HepG2 (cell line): ENCODE data around the gene PRKACA. TPM values are rescaled to one million over a fixed set of nuclear protein-coding genes. Genes with fewer than 3 reads are reported as not detected.
A peak's percentile ranks its signal among the peaks of the same experiment; 100 is the strongest.

Source experiments
- ATAC-seq: fragments of 200-7000 bp; cut with Tn5 transposase; 3 replicates; pipeline ENCODE4 v1.9.1; 2020; ENCODE audit warnings: mild to moderate bottlenecking, moderate library complexity
- BruUV-seq: library from RNA; stranded (reverse); fragments of 400-500 nt; replicated peaks from 2 replicates; lab custom pipeline; 2021; lab: Mats Ljungman, UMichigan
- CTCF ChIA-PET: fragments of 300-600 bp; formaldehyde crosslinking; extraction: SDS; loops from one replicate; lab custom pipeline; 2021; ENCODE audit warnings: low total read pairs, inconsistent platforms, low intra/inter-chr PET ratio; lab: Yijun Ruan, JAX
- POLR2A ChIA-PET: fragments of 350-600 bp; sonication (Branson Sonifier 250); formaldehyde crosslinking; loops from one replicate; lab custom pipeline; 2020; ENCODE audit warnings: antibody characterized with exemption, inconsistent platforms; lab: Yijun Ruan, JAX
- DNase-seq: peaks from one replicate; pipeline ENCODE4 v3.0.0-alpha.2; 2015; ENCODE audit warnings: low spot score
- FAIRE-seq: peaks from 3 replicates; lab custom pipeline; 2011; peaks lifted over from hg19 to GRCh38; lab: Jason Lieb, UNC
- H2AFZ ChIP-seq: one replicate; pipeline ENCODE4 v1.6.1; 2011; ENCODE audit warnings: low read length, inconsistent platforms
- H3K27ac ChIP-seq: fragments of 300-600 bp; 3 replicates; pipeline ENCODE4 v1.8.0; 2011; ENCODE audit warnings: mixed run types, mild to moderate bottlenecking, mixed read lengths, low read length, inconsistent platforms; ENCODE audit not compliant: insufficient read depth; ENCODE audit errors: extremely low read length
- H3K27me3 ChIP-seq, 2 experiments: fragments of 200-600 bp in 1 of 2; 2 replicates in 1 of 2; 3 replicates in 1 of 2; pipeline versions ENCODE4 v1.6.0 to v1.8.0; 2011; ENCODE audit warnings: low read length in 2 of 2, mild to moderate bottlenecking in 2 of 2, moderate library complexity in 2 of 2, inconsistent platforms in 1 of 2; ENCODE audit not compliant: insufficient read depth in 2 of 2, control insufficient read depth in 1 of 2
- H3K36me3 ChIP-seq, 2 experiments: fragments of 200-600 bp in 1 of 2; replicated peaks in 1 of 2; 2 replicates in 1 of 2; 3 replicates in 1 of 2; pipeline versions ENCODE4 v1.5.1 to v1.8.0; 2011; ENCODE audit warnings: low read length in 2 of 2, inconsistent platforms in 1 of 2; ENCODE audit not compliant: insufficient read depth in 2 of 2, control insufficient read depth in 1 of 2
- H3K4me1 ChIP-seq: 2 replicates; pipeline ENCODE4 v1.5.1; 2012; ENCODE audit warnings: low read length, inconsistent platforms; ENCODE audit not compliant: insufficient read depth
- H3K4me2 ChIP-seq: 2 replicates; pipeline ENCODE4 v1.6.0; 2011; ENCODE audit warnings: low read depth, low read length, inconsistent platforms
- H3K4me3 ChIP-seq, 3 experiments: fragments of 200-600 bp in 1 of 3; sonication (generic), shearing (Covaris generic) in 1 of 3; replicated peaks in 1 of 3; 2 replicates each; pipeline ENCODE4 v1.5.1; 2011 to 2016; ENCODE audit warnings: low read length in 3 of 3, inconsistent platforms in 2 of 3, low read depth in 2 of 3, mild to moderate bottlenecking in 2 of 3, control low read depth in 1 of 3, mixed read lengths in 1 of 3; ENCODE audit not compliant: insufficient read depth in 1 of 3
- H3K79me2 ChIP-seq: one replicate; pipeline ENCODE4 v1.6.1; 2011; ENCODE audit warnings: low read length, inconsistent platforms; ENCODE audit not compliant: insufficient read depth
- H3K9ac ChIP-seq: 2 replicates; pipeline ENCODE4 v1.6.0; 2011; ENCODE audit warnings: mild to moderate bottlenecking, low read depth, low read length, inconsistent platforms; ENCODE audit not compliant: insufficient read depth
- H3K9me3 ChIP-seq: 2 replicates; pipeline ENCODE4 v1.5.1; 2012; ENCODE audit warnings: mild to moderate bottlenecking, low read length
- H4K20me1 ChIP-seq: 2 replicates; pipeline ENCODE4 v1.6.0; 2011; ENCODE audit warnings: inconsistent platforms, mild to moderate bottlenecking, low read length, moderate library complexity; ENCODE audit not compliant: insufficient read depth
- GABPB1 ChIP-seq: IDR thresholded peaks from 2 replicates; pipeline ENCODE4 v1.6.1; 2016; ENCODE audit warnings: mild to moderate bottlenecking, missing genetic modification reagents, moderate library complexity, missing compliant biosample characterization
- HOXA3 ChIP-seq: sonication (generic); formaldehyde crosslinking; IDR thresholded peaks from 2 replicates; pipeline ENCODE4 v1.5.0; 2020; ENCODE audit warnings: missing genetic modification reagents
- KLF12 ChIP-seq: sonication (generic); formaldehyde crosslinking; IDR thresholded peaks from 2 replicates; pipeline ENCODE4 v1.4.0; 2020; ENCODE audit warnings: missing genetic modification reagents, borderline replicate concordance
- MAX ChIP-seq: IDR thresholded peaks from 2 replicates; pipeline ENCODE4 v1.6.1; 2012; ENCODE audit warnings: inconsistent platforms
- RARA ChIP-seq: IDR thresholded peaks from 2 replicates; pipeline ENCODE4 v1.6.1; 2016; ENCODE audit warnings: missing genetic modification reagents, missing compliant biosample characterization
- RNF2 ChIP-seq: fragments of 450-650 bp; conservative IDR thresholded peaks from 2 replicates; pipeline ENCODE4 v1.6.1; 2016; ENCODE audit warnings: low read depth
- SAP130 ChIP-seq: IDR thresholded peaks from 2 replicates; pipeline ENCODE4 v1.6.1; 2016; ENCODE audit warnings: low read depth
- SIX4 ChIP-seq: sonication (generic); formaldehyde crosslinking; IDR thresholded peaks from 2 replicates; pipeline ENCODE4 v1.4.0; 2020; ENCODE audit warnings: missing genetic modification reagents
- ZNF3 ChIP-seq: IDR thresholded peaks from 2 replicates; pipeline ENCODE4 v1.7.0; 2017; ENCODE audit warnings: inconsistent platforms
- ZNF33B ChIP-seq: sonication (generic); formaldehyde crosslinking; IDR thresholded peaks from 2 replicates; pipeline ENCODE4 v1.5.1; 2020; ENCODE audit warnings: mild to moderate bottlenecking, missing genetic modification reagents
- WGBS: methylation state at CpG from one replicate; pipeline ENCODE4 v1.1.6; 2017; ENCODE audit warnings: low lambda C conversion rate; 5-methylcytosine and 5-hydroxymethylcytosine counted together
- in situ Hi-C: cut with HindIII; loops from 2 replicates; pipeline ENCODE4 v1.10.0; 2017; ENCODE audit warnings: low pct_unique_long_range_greater_than_20kb; ENCODE audit not compliant: extremely low pct_ligation_motif_present
- intact Hi-C: fragments of 100-400 bp; cut with micrococcal nuclease; formaldehyde crosslinking; loops from one replicate; pipeline ENCODE4 v1.10.0; 2022; ENCODE audit not compliant: unreplicated experiment
- polyA plus RNA-seq, 8 experiments: library from polyadenylated mRNA; depleted of rRNA in 3 of 8; stranded (reverse) in 7 of 8; unstranded in 1 of 8; fragments of >200 nt; fragmentation: Illumina TruSeq in 4 of 8; extraction: Trizol in 4 of 8; gene quantifications; 2 replicates each; pipeline versions ENCODE4 v1.2.1 to v1.2.3, GENCODE V29; 2011 to 2016; ENCODE audit warnings: low read depth in 4 of 8, missing spikeins in 1 of 8, mixed read lengths in 1 of 8; ENCODE audit not compliant: insufficient read depth in 1 of 8
- total RNA-seq, 5 experiments: library from RNA; depleted of rRNA; stranded (reverse); fragments of >200 nt; fragmentation: Illumina TruSeq; extraction: Trizol; gene quantifications; 2 replicates each; pipeline ENCODE4 v1.2.3, GENCODE V29; 2016; ENCODE audit warnings: low read depth in 1 of 5
- TF ChIP-seq, protein P1 (sequence below): IDR thresholded peaks from 2 replicates; pipeline ENCODE4 v1.6.1; 2016
- TF ChIP-seq, protein P2 (sequence below): conservative IDR thresholded peaks from 2 replicates; pipeline ENCODE4 v1.6.1; 2018; ENCODE audit warnings: missing genetic modification reagents
- TF ChIP-seq, protein P3 (sequence below): sonication (generic); formaldehyde crosslinking; IDR thresholded peaks from 2 replicates; pipeline ENCODE4 v1.9.0; 2021; ENCODE audit warnings: mild to moderate bottlenecking, missing genetic modification reagents
- TF ChIP-seq, protein P4 (sequence below): sonication (generic); formaldehyde crosslinking; IDR thresholded peaks from 2 replicates; pipeline ENCODE4 v1.8.1; 2023; ENCODE audit warnings: mild to moderate bottlenecking, missing genetic modification reagents

PRKACA gene
- total and polyA plus RNA-seq, 2 of the 13 experiments (the other 11 are each of a cell fraction or from before 2014, with no cell fraction given) = 11.0 to 18.2 TPM

- Histone ChIP-seq H3K27ac (peak within 1 kb of the TSS; percentile 53), H2AFZ (no peak within 1 kb of the TSS), H3K9me3 (no peaks in the 10 kb centered on the region), H3K27me3 (no peaks in the 10 kb centered on the region; a peak in 1 of 5 replicates), H4K20me1 (no peaks in the 10 kb centered on the region), H3K36me3 (peaks cover 4 to 8% of the 10 kb centered on the region in 2 experiments; a peak in 2 of 5 replicates), H3K4me3 (peak within 1 kb of the TSS; percentile 52 to 64 (median 54); a peak in 5 of 6 replicates), H3K4me2 (peak within 1 kb of the TSS; percentile 65), H3K9ac (peak within 1 kb of the TSS; percentile 22; the same call in 1 of the 2 replicates), H3K4me1 (peaks cover 53% of the 10 kb centered on the region), H3K79me2 (peaks cover 6% of the 10 kb centered on the region)
- in situ Hi-C loops (no loop called here), intact Hi-C loops (no loop called here)
- DNase-seq (no peak), ATAC-seq (peak; percentile 18), FAIRE-seq (no peak)
- WGBS = 63% methylated on average over 39 of the region's 54 CpGs
- ChIA-PET POLR2A (interaction anchor here (1.0 kb wide), 1 partner anchor 51 kb away, joined by 3 read pairs; the partner anchor contains the start of gene ASF1B), CTCF (no interaction called here)
- BruUV-seq = no TSS peak
- TF ChIP-seq ZNF33B (CRISPR knock-in tag) (no peak), RNF2 (no peak), MAX (0 out of 2 replicates have a peak, but pooled peaks have one; percentile 28), KLF12 (CRISPR knock-in tag) (peak; percentile 72; the same call in 1 of the 2 replicates), GABPB1 (CRISPR knock-in tag) (peak; percentile 54; the same call in 1 of the 2 replicates), SIX4 (no peak), RARA (CRISPR knock-in tag) (peak; percentile 37; the same call in 1 of the 2 replicates), HOXA3 (peak; percentile 26; the same call in 1 of the 2 replicates), SAP130 (peak; percentile 8; the same call in 1 of the 2 replicates), ZNF3 (CRISPR knock-in tag) (no peak)
- TF ChIP-seq, protein P1, sequence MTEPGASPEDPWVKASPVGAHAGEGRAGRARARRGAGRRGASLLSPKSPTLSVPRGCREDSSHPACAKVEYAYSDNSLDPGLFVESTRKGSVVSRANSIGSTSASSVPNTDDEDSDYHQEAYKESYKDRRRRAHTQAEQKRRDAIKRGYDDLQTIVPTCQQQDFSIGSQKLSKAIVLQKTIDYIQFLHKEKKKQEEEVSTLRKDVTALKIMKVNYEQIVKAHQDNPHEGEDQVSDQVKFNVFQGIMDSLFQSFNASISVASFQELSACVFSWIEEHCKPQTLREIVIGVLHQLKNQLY = no peak
- TF ChIP-seq, protein P2, sequence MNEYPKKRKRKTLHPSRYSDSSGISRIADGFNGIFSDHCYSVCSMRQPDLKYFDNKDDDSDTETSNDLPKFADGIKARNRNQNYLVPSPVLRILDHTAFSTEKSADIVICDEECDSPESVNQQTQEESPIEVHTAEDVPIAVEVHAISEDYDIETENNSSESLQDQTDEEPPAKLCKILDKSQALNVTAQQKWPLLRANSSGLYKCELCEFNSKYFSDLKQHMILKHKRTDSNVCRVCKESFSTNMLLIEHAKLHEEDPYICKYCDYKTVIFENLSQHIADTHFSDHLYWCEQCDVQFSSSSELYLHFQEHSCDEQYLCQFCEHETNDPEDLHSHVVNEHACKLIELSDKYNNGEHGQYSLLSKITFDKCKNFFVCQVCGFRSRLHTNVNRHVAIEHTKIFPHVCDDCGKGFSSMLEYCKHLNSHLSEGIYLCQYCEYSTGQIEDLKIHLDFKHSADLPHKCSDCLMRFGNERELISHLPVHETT = 0 out of 2 replicates have a peak, but pooled peaks have one; percentile 53
- TF ChIP-seq, protein P3, sequence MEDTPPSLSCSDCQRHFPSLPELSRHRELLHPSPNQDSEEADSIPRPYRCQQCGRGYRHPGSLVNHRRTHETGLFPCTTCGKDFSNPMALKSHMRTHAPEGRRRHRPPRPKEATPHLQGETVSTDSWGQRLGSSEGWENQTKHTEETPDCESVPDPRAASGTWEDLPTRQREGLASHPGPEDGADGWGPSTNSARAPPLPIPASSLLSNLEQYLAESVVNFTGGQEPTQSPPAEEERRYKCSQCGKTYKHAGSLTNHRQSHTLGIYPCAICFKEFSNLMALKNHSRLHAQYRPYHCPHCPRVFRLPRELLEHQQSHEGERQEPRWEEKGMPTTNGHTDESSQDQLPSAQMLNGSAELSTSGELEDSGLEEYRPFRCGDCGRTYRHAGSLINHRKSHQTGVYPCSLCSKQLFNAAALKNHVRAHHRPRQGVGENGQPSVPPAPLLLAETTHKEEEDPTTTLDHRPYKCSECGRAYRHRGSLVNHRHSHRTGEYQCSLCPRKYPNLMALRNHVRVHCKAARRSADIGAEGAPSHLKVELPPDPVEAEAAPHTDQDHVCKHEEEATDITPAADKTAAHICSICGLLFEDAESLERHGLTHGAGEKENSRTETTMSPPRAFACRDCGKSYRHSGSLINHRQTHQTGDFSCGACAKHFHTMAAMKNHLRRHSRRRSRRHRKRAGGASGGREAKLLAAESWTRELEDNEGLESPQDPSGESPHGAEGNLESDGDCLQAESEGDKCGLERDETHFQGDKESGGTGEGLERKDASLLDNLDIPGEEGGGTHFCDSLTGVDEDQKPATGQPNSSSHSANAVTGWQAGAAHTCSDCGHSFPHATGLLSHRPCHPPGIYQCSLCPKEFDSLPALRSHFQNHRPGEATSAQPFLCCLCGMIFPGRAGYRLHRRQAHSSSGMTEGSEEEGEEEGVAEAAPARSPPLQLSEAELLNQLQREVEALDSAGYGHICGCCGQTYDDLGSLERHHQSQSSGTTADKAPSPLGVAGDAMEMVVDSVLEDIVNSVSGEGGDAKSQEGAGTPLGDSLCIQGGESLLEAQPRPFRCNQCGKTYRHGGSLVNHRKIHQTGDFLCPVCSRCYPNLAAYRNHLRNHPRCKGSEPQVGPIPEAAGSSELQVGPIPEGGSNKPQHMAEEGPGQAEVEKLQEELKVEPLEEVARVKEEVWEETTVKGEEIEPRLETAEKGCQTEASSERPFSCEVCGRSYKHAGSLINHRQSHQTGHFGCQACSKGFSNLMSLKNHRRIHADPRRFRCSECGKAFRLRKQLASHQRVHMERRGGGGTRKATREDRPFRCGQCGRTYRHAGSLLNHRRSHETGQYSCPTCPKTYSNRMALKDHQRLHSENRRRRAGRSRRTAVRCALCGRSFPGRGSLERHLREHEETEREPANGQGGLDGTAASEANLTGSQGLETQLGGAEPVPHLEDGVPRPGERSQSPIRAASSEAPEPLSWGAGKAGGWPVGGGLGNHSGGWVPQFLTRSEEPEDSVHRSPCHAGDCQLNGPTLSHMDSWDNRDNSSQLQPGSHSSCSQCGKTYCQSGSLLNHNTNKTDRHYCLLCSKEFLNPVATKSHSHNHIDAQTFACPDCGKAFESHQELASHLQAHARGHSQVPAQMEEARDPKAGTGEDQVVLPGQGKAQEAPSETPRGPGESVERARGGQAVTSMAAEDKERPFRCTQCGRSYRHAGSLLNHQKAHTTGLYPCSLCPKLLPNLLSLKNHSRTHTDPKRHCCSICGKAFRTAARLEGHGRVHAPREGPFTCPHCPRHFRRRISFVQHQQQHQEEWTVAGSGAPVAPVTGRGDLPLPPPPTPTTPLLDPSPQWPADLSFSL (CRISPR knock-in tag) = no peak
- TF ChIP-seq, protein P4, sequence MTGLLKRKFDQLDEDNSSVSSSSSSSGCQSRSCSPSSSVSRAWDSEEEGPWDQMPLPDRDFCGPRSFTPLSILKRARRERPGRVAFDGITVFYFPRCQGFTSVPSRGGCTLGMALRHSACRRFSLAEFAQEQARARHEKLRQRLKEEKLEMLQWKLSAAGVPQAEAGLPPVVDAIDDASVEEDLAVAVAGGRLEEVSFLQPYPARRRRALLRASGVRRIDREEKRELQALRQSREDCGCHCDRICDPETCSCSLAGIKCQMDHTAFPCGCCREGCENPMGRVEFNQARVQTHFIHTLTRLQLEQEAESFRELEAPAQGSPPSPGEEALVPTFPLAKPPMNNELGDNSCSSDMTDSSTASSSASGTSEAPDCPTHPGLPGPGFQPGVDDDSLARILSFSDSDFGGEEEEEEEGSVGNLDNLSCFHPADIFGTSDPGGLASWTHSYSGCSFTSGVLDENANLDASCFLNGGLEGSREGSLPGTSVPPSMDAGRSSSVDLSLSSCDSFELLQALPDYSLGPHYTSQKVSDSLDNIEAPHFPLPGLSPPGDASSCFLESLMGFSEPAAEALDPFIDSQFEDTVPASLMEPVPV (CRISPR knock-in tag) = peak; percentile 38; the same call in 1 of the 2 replicates
Observed at GRCh38 chr19:14085309-14085995, 32.1 kb downstream of the PRKACA start, which contains the start of gene C19orf67. TSS of gene C19orf67 (minus strand) at chr19:14085783. CDS start at chr19:14085627, 156 bp downstream.
